Hypothalamus (tissue), 51 donors: ENCODE data around the gene BLOC1S1.

ENCODE experiments used
- DNase-seq, 51 donors: peaks; one replicate each; lab custom pipeline; 2025; lab: John Stamatoyannopoulos, UW

BLOC1S1 gene

GRCh38 chr12:55723516-55724225 lies 7.8 kb downstream of the BLOC1S1 start:
- no peak for DNase-seq

GRCh38 chr12:55724226-55724939 lies 8.5 kb downstream of the BLOC1S1 start:
- peak in 31 of 51 donors; percentile 12 to 79 (median 46) for DNase-seq

- no peak for DNase-seq
Measured at GRCh38 chr12:55724940-55725309, 9.1 kb downstream of the BLOC1S1 start.

- no peak for DNase-seq
Measured at GRCh38 chr12:55725556-55725955, 9.7 kb downstream of the BLOC1S1 start.

- DNase-seq: no peak
Measured at GRCh38 chr12:55726971-55727370, 11.1 kb downstream of the BLOC1S1 start.

- DNase-seq: peak in 19 of 51 donors; percentile 16 to 72 (median 43)
Measured at GRCh38 chr12:55727643-55728185, 11.9 kb downstream of the BLOC1S1 start.

- peak in 46 of 51 donors; percentile 33 to 85 (median 69) for DNase-seq
Measured at GRCh38 chr12:55728186-55728938, 12.5 kb downstream of the BLOC1S1 start.

GRCh38 chr12:55728939-55729818 lies 13.3 kb downstream of the BLOC1S1 start, which contains the start of gene CD63:
Gene CD63, minus strand, starts transcription at chr12:55729009. Its CDS starts 668 bp downstream, at chr12:55728341.
- peak; percentile 63 to 96 (median 88) for DNase-seq

- peak in 42 of 51 donors; percentile 31 to 83 (median 60) for DNase-seq
Measured at GRCh38 chr12:55729819-55730818, 14.3 kb downstream of the BLOC1S1 start.

- DNase-seq: no peak
Measured at GRCh38 chr12:55732288-55732687, 16.4 kb downstream of the BLOC1S1 start.

GRCh38 chr12:55733021-55733555 lies 17.2 kb downstream of the BLOC1S1 start:
- DNase-seq: no peak

- no peak for DNase-seq
Measured at GRCh38 chr12:55733858-55734257, 18.0 kb downstream of the BLOC1S1 start.

GRCh38 chr12:55734595-55734994 lies 18.7 kb downstream of the BLOC1S1 start:
- no peak for DNase-seq

GRCh38 chr12:55736076-55736475 lies 20.2 kb downstream of the BLOC1S1 start:
- no peak for DNase-seq

GRCh38 chr12:55736780-55737580 lies 21.1 kb downstream of the BLOC1S1 start:
- peak in 35 of 51 donors; percentile 14 to 76 (median 49) for DNase-seq

GRCh38 chr12:55737581-55738122 lies 21.8 kb downstream of the BLOC1S1 start:
- peak in 3 of 51 donors; percentile 48 to 58 (median 54) for DNase-seq
